ENCODE data around the gene FGFBP2.
A peak's percentile ranks its signal among the peaks of the same experiment; 100 is the strongest.
"Not testable (repeated sequence)": the region's sequence is repeated elsewhere in the genome, so short reads cannot be mapped to it uniquely, and the experiment has no call there.

FGFBP2 gene

GRCh38 chr4:15930314-15930713 is 32.7 kb downstream of the FGFBP2 start:
- DNase-seq (ENCODE audit: low spot score) = no peak

- no peak for DNase-seq (ENCODE audit: low spot score)
Measured at GRCh38 chr4:15929540-15929939, 33.4 kb downstream of the FGFBP2 start.

- DNase-seq (ENCODE audit: low spot score) = no peak
Measured at GRCh38 chr4:15928883-15929282, 34.1 kb downstream of the FGFBP2 start.

GRCh38 chr4:15926486-15926885 is 36.5 kb downstream of the FGFBP2 start:
- no peak for DNase-seq (ENCODE audit: low spot score)

- no peak for DNase-seq (ENCODE audit: low spot score)
Measured at GRCh38 chr4:15925830-15926229, 37.1 kb downstream of the FGFBP2 start.

GRCh38 chr4:15921592-15921932 is 41.4 kb downstream of the FGFBP2 start:
- no peak for DNase-seq (ENCODE audit: low spot score)

GRCh38 chr4:15920723-15921591 is 42.0 kb downstream of the FGFBP2 start:
- DNase-seq (ENCODE audit: low spot score) = peak; percentile 45

- no peak for DNase-seq (ENCODE audit: low spot score)
Measured at GRCh38 chr4:15918484-15919129, 44.4 kb downstream of the FGFBP2 start.

GRCh38 chr4:15917297-15917696 is 45.7 kb downstream of the FGFBP2 start:
- no peak for DNase-seq (ENCODE audit: low spot score)

- not testable (repeated sequence) for DNase-seq (ENCODE audit: low spot score)
Measured at GRCh38 chr4:15916358-15916757, 46.6 kb downstream of the FGFBP2 start.

- no peak for DNase-seq (ENCODE audit: low spot score)
Measured at GRCh38 chr4:15914736-15915135, 48.2 kb downstream of the FGFBP2 start.

GRCh38 chr4:15914291-15914690 is 48.7 kb downstream of the FGFBP2 start:
- DNase-seq (ENCODE audit: low spot score) = no peak

GRCh38 chr4:15913631-15913970 is 49.4 kb downstream of the FGFBP2 start:
- DNase-seq (ENCODE audit: low spot score) = no peak

GRCh38 chr4:15912961-15913630 is 49.9 kb downstream of the FGFBP2 start:
- no peak for DNase-seq (ENCODE audit: low spot score)

- no peak for DNase-seq (ENCODE audit: low spot score)
Measured at GRCh38 chr4:15912236-15912635, 50.7 kb downstream of the FGFBP2 start.

Data from Ammon's horn (tissue), 1 donor.